Activated CD4-positive, alpha-beta T cell treated with anti-CD3 and anti-CD28 coated beads, Interleukin-2, amount 10 ng/mL, durations not matched to agents 24 days and 14 days (primary cell): ENCODE results near the gene HSF2BP. TPM values are rescaled to one million over a fixed set of nuclear protein-coding genes. Genes with fewer than 3 reads are reported as not detected.
"Not testable (repeated sequence)": the region's sequence is repeated elsewhere in the genome, so short reads cannot be mapped to it uniquely, and the experiment has no call there.

Experiments
- DNase-seq: peaks from one replicate; pipeline ENCODE4 v3.0.0; 2022
- H3K27ac Mint-ChIP-seq: one replicate; pipeline ENCODE4 v1.8.0; 2022; ENCODE audit warnings: mild to moderate bottlenecking, mixed read lengths
- H3K27me3 Mint-ChIP-seq: one replicate; pipeline ENCODE4 v1.8.0; 2022; ENCODE audit warnings: mixed read lengths
- H3K36me3 Mint-ChIP-seq: one replicate; pipeline ENCODE4 v1.8.0; 2022; ENCODE audit warnings: low read depth, mild to moderate bottlenecking, mixed read lengths
- H3K4me1 Mint-ChIP-seq: one replicate; pipeline ENCODE4 v1.8.0; 2021; ENCODE audit warnings: mixed read lengths
- H3K4me3 Mint-ChIP-seq: one replicate; pipeline ENCODE4 v1.8.0; 2022; ENCODE audit warnings: mild to moderate bottlenecking, moderate library complexity, mixed read lengths
- H3K9me3 Mint-ChIP-seq: one replicate; pipeline ENCODE4 v1.8.0; 2021; ENCODE audit warnings: mixed read lengths
- intact Hi-C: fragments of 100-400 bp; cut with micrococcal nuclease; formaldehyde crosslinking; loops from one replicate; pipeline ENCODE4 v1.15.1; 2023
- total RNA-seq: library from RNA; stranded (reverse); gene quantifications from 2 replicates; pipeline ENCODE4 v1.2.3, GENCODE V29; 2022

Gene HSF2BP
- total RNA-seq: 1.3 TPM in 2 replicates

DNA sequence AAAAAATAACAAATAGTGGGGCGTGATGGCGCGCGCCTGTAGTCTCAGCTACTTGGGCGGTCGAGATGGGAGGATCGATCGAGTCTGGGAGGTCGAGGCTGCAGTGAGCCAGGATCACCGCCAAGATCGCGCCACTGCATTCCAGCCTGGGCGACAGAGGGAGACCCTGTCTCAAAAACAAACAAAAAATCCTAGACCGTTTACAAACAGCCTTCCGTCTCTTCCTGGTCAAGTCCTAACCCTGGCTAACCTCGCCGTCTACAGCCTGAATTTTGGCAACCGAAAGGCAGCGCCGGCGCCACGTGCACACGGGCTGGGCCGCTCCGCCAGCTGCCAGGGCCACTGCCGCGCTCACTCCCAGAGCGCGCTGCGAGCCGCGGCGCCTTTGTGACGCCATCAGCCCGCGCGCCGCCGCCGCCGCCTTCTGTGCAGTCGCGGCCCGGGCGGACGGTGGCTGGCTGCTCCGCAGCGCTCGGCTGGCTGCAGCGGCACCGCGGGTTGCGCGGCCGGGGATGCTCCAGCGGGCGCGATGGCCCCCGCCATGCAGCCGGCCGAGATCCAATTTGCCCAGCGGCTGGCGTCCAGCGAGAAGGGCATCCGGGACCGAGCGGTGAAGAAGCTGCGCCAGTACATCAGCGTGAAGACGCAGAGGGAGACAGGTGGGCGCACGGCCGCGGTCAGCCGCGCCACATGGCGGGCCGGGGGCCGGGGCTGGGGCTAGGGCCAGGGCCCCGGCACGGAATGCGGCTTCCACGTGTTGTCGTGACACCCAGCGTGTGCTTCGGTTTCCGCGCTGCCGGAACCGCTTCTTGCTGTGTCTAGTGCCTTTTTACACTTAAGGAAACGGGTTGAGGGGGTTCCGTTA, at the start of gene HSF2BP, which contains the start of gene RRP1B:
TSS of gene HSF2BP (minus strand) at position 353 of the 865 bp plus-strand sequence. CDS start 1,392 bp downstream, outside the sequence.
TSS of gene RRP1B (plus strand) at position 425 of the 865 bp plus-strand sequence. CDS start at position 530, 105 bp downstream.
- peak; percentile 96 for DNase-seq
- peaks cover 41% of the 10 kb centered on the region for H3K4me1 Mint-ChIP-seq
- no peaks in the 10 kb centered on the region for H3K27me3 Mint-ChIP-seq
- no peaks in the 10 kb centered on the region for H3K9me3 Mint-ChIP-seq
- H3K4me3 Mint-ChIP-seq: peak within 1 kb of the TSS; percentile 96
- intact Hi-C loops: no loop called here
- H3K36me3 Mint-ChIP-seq: peaks cover 30% of the 10 kb centered on the region
- peak within 1 kb of the TSS; percentile 95 for H3K27ac Mint-ChIP-seq

DNA sequence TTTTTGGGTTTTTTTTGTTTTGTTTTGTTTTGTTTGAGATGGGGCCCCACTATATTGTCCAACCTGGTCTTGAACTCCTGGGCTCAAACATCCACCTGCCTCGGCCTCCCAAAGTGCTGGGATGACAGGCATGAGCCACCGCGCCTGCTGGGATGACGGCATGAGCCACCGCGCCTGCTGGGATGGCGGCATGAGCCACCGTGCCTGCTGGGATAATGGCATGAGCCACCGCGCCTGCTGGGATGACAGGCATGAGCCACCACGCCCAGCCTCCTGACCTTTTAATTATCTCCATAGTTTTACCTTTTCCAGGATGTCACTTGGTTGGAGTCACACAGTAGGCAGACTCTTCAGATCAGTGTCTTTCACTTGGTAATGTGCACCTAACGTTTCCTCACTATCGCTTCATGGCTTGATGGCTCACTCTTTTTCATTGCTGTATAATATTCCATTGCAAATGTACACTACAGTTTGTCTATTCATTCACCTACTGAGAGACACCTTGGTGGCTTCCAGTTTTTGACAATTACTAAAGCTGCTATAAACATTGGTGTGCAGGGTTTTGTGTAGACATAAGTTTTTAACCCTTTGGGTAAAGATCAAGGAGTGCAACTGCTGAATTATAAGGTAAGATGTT, 49.6 kb upstream of the HSF2BP start:
- H3K4me3 Mint-ChIP-seq: no peak overlapping the region
- H3K9me3 Mint-ChIP-seq: no peaks in the 10 kb centered on the region
- no peak for DNase-seq
- peaks cover 2% of the 10 kb centered on the region for H3K4me1 Mint-ChIP-seq
- intact Hi-C loops: no loop called here
- no peak overlapping the region for H3K27ac Mint-ChIP-seq
- H3K36me3 Mint-ChIP-seq: no peaks in the 10 kb centered on the region
- H3K27me3 Mint-ChIP-seq: peaks cover 23% of the 10 kb centered on the region

- DNase-seq: no peak
- Mint-ChIP-seq H3K27ac (no peak overlapping the region), H3K27me3 (peaks cover 20% of the 10 kb centered on the region)
Measured at GRCh38 chr21:43707462-43707861, 48.2 kb upstream of the HSF2BP start.

DNA sequence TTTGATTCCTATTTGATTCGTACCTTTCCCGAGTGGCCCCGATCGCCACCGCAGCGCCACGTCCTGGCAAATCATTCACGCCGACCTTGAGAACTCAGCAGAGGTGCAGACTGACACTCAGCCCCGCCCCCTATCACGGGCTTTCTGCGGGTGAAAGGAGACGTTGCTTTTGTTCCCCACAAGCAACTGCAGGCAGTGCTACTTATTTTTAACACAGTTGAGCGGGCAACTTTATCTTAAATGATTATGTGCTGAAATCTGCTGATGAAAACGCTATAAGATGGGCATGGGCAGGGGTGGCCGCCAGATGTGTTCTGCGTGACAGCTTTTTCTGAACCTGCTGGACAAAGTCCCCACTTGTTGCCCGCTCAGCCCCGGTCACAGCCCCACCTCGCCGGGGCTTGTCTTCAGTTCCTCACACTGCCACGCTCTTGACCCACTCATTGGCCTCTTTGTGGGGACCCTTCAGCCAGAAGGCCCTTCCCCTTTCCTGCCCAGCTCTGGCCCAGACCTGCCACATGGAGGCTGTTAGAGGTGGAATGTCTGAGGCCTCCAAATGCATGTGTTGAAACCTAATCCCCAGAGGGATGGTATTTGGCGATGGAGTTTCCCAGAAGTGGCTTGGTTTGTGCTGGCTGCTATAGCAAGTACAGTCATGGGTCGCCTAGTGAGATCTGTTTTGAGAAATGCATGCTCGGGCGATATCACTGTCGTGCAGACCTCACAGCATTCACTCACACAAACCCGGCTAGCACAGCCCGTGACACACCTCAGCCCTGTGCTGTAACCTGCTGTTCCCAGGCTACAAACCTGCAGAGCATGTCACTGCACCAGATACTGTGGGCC, 44.0 kb upstream of the HSF2BP start:
- Mint-ChIP-seq H3K36me3 (peaks cover 4% of the 10 kb centered on the region), H3K4me1 (peaks cover 8% of the 10 kb centered on the region), H3K27me3 (no peaks in the 10 kb centered on the region), H3K27ac (no peak overlapping the region), H3K9me3 (no peaks in the 10 kb centered on the region), H3K4me3 (peak overlapping the region; percentile 57)
- intact Hi-C loops: no loop called here
- peak; percentile 78 for DNase-seq

More at GRCh38 chr21:43707462-43707861, 48.2 kb upstream of the HSF2BP start:
- no peaks in the 10 kb centered on the region for H3K36me3 Mint-ChIP-seq
- H3K4me3 Mint-ChIP-seq: no peak overlapping the region
- intact Hi-C loops: no loop called here
- no peaks in the 10 kb centered on the region for H3K9me3 Mint-ChIP-seq
- H3K4me1 Mint-ChIP-seq: peaks cover 5% of the 10 kb centered on the region

GRCh38 chr21:43702785-43703034, 43.4 kb upstream of the HSF2BP start:
- Mint-ChIP-seq H3K27me3 (no peaks in the 10 kb centered on the region), H3K9me3 (no peaks in the 10 kb centered on the region), H3K4me3 (peak overlapping the region; percentile 57), H3K36me3 (peaks cover 5% of the 10 kb centered on the region), H3K27ac (no peak overlapping the region), H3K4me1 (peaks cover 9% of the 10 kb centered on the region)
- intact Hi-C loops: no loop called here
- no peak for DNase-seq

DNA sequence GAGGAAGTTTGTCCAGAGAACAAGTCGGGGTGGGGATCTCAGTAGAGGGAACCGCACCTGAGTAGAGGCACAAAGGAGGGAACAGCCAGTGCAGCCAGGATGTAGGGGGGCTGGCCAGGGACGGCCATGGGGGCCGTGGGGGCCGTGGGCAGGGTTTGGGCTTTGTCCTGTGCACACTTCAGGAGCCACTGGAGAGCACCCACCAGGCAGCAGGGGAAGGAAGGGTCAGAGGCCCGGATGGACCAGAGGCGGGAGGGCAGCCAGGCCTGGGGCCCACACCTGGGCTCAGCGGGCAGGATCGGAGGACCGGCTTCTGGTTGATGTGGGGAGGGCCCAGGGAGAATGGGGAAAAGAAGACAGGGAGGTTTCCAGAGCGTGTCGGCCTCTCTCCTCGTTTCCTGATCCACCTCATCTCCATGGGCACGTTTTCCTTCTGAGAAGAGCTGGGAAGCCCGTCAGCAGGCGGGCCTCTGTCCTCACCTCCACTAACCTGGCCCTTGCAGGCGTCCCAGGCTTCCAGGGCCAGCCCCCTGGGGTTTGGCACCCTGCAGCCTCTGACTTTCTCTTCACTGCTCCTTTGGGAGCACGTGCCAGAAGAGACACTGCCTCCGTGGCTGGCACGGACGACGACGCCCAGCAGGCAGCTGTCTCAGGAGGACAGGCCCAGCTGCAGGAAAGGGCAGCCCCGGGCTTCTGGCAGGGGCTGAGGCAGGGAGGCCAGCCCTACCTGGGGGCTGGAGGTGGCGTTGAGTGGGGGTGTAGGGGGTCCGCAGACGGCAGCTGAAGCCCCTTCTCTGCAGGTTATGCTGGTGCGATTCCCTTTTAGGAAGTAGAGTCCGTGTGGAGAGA, 42.9 kb upstream of the HSF2BP start:
- intact Hi-C loops: no loop called here
- DNase-seq: no peak
- Mint-ChIP-seq H3K27me3 (no peaks in the 10 kb centered on the region), H3K4me3 (no peak overlapping the region), H3K9me3 (no peaks in the 10 kb centered on the region), H3K4me1 (peaks cover 11% of the 10 kb centered on the region), H3K36me3 (peaks cover 7% of the 10 kb centered on the region), H3K27ac (no peak overlapping the region)

DNA sequence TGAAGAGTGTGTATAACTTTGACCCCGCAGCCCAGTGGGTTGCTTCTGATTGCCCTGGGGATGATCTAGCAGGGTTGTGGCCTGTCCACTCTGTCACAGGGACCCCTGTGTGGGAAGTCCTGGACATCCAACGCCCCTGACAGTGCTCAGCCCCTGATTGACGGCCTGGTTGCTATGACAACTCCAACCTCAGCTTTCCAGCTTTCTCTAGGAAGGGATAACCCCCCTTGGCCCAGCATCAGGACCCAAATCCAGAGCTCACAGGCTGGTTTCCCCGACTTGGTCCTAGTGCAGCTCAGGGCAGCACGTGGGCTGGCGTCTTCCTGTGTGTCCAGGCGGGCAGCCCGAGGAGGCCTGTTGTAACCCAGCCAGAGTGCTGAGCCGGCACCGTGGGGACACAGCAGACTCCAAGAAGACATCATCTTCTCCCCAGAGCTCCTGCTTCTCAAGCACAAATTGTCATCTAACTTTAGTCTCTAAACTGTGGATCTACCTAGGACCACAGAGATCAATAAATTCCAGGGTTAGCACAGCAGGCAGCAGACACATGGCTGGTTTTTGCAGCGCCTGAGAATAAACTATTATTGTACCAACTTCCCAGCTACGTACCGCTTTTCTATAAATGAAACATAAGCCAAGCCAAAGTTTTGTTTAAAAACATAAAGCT, 40.8 kb upstream of the HSF2BP start:
- no peaks in the 10 kb centered on the region for H3K27me3 Mint-ChIP-seq
- no peak overlapping the region for H3K4me3 Mint-ChIP-seq
- peaks cover 19% of the 10 kb centered on the region for H3K36me3 Mint-ChIP-seq
- H3K4me1 Mint-ChIP-seq: peaks cover 11% of the 10 kb centered on the region
- DNase-seq: no peak
- no peaks in the 10 kb centered on the region for H3K9me3 Mint-ChIP-seq
- intact Hi-C loops: no loop called here
- no peak overlapping the region for H3K27ac Mint-ChIP-seq

DNA sequence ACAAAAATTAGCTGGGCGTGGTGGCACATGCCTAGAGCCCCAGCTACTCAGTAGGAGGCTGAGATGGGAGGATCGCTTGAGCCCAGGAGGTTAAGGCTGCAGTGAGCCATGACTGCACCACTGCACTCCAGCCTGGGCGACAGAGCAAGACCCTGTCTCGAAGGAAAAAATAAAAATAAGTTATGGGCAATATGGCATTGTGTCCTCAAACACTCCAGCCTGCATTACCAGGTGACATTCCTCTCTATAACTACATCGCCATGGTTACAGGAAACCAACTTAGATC, 40.1 kb upstream of the HSF2BP start:
- DNase-seq, H3K27ac Mint-ChIP-seq, H3K27me3 Mint-ChIP-seq, intact Hi-C loops, H3K9me3 Mint-ChIP-seq, H3K4me3 Mint-ChIP-seq: not testable (repeated sequence)
- Mint-ChIP-seq H3K36me3 (peaks cover 19% of the 10 kb centered on the region), H3K4me1 (peaks cover 11% of the 10 kb centered on the region)

- Mint-ChIP-seq H3K4me1 (peaks cover 11% of the 10 kb centered on the region), H3K27me3 (no peaks in the 10 kb centered on the region), H3K27ac (no peak overlapping the region), H3K4me3 (no peak overlapping the region), H3K36me3 (peaks cover 29% of the 10 kb centered on the region), H3K9me3 (no peaks in the 10 kb centered on the region)
- no peak for DNase-seq
- intact Hi-C loops: no loop called here
Measured at GRCh38 chr21:43697758-43698643, 38.7 kb upstream of the HSF2BP start.

DNA sequence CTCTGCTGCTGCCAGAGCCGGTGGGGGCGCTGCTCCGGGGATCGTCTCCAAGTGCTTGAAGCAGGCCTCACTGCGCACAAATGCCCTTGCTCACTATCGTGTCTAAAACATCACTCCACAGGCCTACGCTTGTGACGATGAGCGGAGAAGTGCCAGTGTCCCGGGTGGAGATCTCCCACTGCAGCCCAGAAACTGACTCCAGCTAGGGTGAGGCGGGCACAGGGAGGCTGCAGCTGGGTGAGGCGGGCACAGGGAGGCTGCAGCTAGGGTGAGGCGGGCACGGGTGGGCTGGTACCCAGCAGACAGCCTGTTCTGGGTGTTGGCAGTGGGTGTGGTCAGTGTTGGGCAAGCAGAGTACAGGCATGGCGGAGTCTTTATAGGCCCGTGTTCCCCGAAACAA, 36.9 kb upstream of the HSF2BP start:
- H3K9me3 Mint-ChIP-seq: no peaks in the 10 kb centered on the region
- peaks cover 38% of the 10 kb centered on the region for H3K36me3 Mint-ChIP-seq
- no peak for DNase-seq
- peaks cover 8% of the 10 kb centered on the region for H3K4me1 Mint-ChIP-seq
- H3K27ac Mint-ChIP-seq: no peak overlapping the region
- intact Hi-C loops: no loop called here
- H3K27me3 Mint-ChIP-seq: no peaks in the 10 kb centered on the region
- no peak overlapping the region for H3K4me3 Mint-ChIP-seq

DNA sequence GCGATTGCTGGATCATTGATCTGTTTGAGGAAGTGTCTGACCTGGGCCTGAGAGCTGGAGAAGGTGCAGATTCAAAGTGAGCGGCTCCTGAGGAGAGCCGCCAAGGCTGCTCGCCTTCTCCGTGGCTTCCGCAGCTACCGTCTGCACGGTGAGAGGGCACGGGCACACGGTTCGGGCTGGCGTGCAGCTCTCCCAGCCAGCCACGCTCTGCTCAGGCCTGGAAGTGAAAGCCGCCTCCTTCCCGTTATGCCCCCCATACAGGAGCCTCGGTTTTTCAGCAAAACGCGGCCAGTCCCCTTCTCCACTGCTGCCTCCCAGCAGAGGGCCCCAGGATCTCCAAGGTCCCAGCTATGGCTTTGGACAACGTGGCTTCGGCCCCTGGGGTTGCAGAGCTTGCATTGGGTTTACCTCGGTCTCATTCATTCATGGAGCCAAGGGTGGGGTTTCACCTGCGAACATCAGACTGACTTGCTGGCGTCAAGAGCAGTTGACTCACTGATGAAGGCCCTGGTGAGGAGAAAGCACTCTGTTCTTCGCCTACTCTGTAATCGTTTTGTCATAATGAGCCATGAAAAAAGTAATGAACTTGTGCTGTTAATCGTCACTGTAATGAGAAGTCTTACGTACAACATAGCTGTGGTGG, 35.3 kb upstream of the HSF2BP start:
- no peak for DNase-seq
- no peaks in the 10 kb centered on the region for H3K27me3 Mint-ChIP-seq
- no peaks in the 10 kb centered on the region for H3K9me3 Mint-ChIP-seq
- H3K4me3 Mint-ChIP-seq: no peak overlapping the region
- peaks cover 4% of the 10 kb centered on the region for H3K4me1 Mint-ChIP-seq
- intact Hi-C loops: no loop called here
- no peak overlapping the region for H3K27ac Mint-ChIP-seq
- H3K36me3 Mint-ChIP-seq: peaks cover 49% of the 10 kb centered on the region

DNA sequence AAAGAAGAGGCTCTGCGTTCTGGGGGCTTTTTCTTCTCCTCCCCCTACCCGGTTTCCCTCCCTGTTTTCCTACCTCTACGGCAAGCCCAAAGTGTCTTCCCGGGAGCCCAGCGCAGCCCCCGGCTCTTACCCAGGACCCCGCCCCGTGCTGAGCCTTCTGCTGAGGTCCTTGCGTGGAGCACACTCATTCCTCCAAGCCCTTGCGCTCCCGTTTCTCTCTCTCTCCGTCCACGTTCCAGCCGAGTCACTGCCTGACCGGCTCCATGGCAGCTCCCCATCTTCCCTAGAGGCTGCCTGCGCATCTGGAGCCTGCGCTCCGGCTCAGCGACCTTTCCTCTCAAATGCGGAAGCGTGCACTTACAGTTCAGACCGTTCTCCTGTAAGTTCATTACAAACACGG, 34.7 kb upstream of the HSF2BP start:
- intact Hi-C loops: no loop called here

More for the DNA sequence above, 34.7 kb upstream of the HSF2BP start:
- Mint-ChIP-seq H3K9me3 (no peaks in the 10 kb centered on the region), H3K36me3 (peaks cover 51% of the 10 kb centered on the region), H3K4me3 (no peak overlapping the region), H3K27ac (no peak overlapping the region), H3K4me1 (peaks cover 4% of the 10 kb centered on the region), H3K27me3 (no peaks in the 10 kb centered on the region)
- no peak for DNase-seq
